T-helper 2 cell (primary cell): ENCODE measurements around the gene ACTBL2.

Experiments
- DNase-seq, 5 experiments: peaks; one replicate each; pipeline versions ENCODE4 v3.0.0 to v3.0.0-alpha.2; 2012 to 2022

Gene ACTBL2

GRCh38 chr5:57448287-57448686 is 34.3 kb downstream of the ACTBL2 start:
- no peak for DNase-seq

- no peak for DNase-seq
Measured at GRCh38 chr5:57447658-57448057, 35.0 kb downstream of the ACTBL2 start.

DNA sequence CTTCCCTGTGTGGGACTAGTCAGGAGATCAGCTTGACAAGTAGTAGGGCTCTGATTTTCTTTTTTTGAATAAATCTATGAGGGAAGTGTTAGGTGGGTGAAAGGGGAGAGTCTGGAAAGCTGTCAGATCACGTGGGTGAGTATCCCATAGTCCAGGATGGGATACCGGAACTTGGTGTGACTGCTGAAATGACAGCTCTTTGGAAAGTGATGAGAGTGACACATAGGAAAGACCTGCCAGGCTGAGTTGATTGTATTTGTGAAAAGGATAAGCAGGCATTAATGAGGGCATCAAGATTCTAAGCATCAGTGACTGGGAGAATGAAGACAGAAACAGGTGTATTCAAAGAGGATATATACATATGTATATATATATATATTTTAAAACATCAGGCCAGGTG is 35.6 kb downstream of the ACTBL2 start:
- DNase-seq, result no peak

DNA sequence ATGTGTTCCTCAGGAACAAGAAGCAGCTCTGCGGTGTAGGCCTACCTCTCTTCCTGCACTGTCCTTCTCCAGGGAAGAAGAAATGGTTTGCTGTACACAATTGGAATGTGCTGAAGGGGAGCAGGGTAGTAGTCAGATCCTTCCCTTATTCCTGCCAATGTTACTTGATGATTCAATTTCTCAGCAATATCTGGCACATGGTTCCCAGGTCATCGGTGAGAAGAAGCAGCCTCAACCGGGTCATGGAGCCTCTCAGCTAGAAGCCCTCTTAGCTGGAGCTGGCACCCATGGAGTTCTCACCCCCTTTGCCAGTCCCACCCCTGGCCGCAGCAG is 36.9 kb downstream of the ACTBL2 start:
- no peak for DNase-seq

DNA sequence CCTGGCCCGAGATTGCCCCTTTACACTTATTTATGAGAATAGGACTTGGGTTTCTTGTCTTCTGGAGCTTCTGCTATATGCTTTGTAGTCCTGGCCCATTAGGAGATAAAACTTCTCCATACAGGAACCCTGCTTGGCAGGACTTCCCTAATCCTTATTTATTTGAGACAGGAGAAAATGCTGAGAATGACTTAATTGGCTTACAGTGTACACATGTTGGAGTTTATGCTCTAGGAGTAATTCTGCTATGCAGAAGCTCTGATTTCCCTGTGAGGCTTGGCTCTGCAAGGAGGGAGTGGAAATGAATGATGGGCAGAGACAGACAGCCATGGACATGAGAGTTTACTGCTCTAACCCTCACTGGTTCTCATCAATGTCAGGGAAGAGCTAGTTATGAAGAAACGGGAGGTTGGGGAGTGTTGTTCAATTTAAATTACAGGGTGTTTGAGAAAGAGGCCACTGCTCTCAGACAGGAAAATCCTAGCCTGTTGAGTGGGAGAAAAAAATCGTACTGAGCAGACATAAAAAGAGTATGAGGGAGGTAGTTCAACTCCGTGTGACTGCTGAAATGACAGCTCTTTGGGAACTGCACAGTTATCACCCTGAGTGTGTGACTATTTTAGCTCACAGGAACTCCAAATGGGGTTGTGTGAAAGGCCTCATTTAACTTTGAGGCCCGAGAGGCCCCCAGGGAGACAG is 37.5 kb downstream of the ACTBL2 start:
- no peak for DNase-seq

- no peak for DNase-seq
Measured at GRCh38 chr5:57442080-57442839, 40.4 kb downstream of the ACTBL2 start.

DNA sequence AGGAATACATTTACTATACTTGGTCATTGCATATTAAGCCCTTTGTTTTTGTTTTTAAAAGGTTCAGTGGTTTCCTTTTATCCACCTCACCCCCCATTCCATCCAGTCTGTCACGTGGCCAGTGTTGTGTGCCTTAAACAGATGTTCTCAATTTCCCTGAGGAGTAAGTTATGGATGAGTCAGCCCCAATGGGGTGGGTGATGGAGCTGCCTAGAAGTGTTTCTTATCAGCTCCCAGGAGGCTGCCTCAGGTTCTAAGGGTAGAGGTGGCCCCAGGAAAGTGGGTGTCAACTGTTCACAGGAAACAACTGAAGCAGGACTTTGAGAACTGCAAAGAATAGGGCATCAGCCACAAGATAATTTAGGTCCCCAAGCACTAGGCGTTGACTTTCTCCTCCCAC is 41.1 kb downstream of the ACTBL2 start:
- no peak for DNase-seq

- DNase-seq, result no peak
Measured at GRCh38 chr5:57439601-57440000, 43.0 kb downstream of the ACTBL2 start.

GRCh38 chr5:57437976-57438805 is 44.4 kb downstream of the ACTBL2 start:
- DNase-seq, result no peak

DNA sequence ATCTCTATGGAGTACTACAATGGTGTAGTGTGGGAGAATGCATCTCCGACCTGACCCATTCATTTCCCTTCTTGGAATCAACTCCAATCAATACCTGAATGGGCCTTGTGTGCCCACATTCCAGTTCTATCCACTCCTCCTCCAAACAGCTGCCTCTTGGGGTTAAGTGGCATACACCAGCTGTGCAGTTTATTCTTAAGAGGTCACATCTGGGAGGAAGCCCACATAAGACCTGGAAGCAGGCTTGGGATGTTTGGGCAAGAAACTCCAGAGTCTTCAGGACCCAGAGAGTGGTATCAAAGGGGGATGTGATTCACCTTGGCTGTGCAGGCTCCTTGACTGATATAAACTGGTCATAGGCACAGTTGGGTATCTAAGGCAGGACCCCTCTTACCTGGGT is 46.0 kb downstream of the ACTBL2 start:
- no peak for DNase-seq

GRCh38 chr5:57435701-57436134 is 46.9 kb downstream of the ACTBL2 start:
- no peak for DNase-seq

- DNase-seq, result no peak
Measured at GRCh38 chr5:57434683-57435082, 47.9 kb downstream of the ACTBL2 start.

GRCh38 chr5:57434227-57434640 is 48.4 kb downstream of the ACTBL2 start:
- DNase-seq, result no peak

DNA sequence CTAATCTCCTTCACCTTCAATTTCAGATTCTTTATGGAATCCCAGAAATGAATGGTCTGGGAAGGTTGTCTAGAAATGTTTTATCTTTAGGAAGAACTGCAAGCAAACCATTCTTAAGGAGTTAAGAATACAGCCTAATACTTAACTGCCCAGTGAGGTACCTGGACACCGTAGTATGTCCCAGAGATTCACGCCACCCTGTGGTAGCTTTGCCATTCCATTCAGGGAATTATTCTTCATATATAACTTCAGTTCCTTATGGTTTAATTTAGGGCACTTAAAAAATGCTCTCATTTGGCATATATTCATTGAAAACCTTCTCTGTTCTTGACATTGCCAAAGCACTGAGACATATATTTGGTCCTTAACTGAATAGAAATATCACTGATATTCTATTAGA is 49.7 kb downstream of the ACTBL2 start:
- no peak for DNase-seq

GRCh38 chr5:57431759-57432158 is 50.9 kb downstream of the ACTBL2 start:
- no peak for DNase-seq
